IMR-90 (cell line): ENCODE results near the gene ACSBG1. TPM values are rescaled to one million over a fixed set of nuclear protein-coding genes. Genes with fewer than 3 reads are reported as not detected.

Experiments
- ATAC-seq: fragments of 200-7000 bp; cut with Tn5 transposase; 2 replicates; pipeline ENCODE4 v1.9.1; 2020; ENCODE audit warnings: low read depth, mild to moderate bottlenecking, moderate library complexity
- BruUV-seq: library from RNA; stranded (reverse); fragments of 400-500 nt; replicated peaks from 2 replicates; lab custom pipeline; 2021; lab: Mats Ljungman, UMichigan
- CTCF ChIA-PET: fragments of 300-600 bp; formaldehyde crosslinking; extraction: SDS; loops from one replicate; lab custom pipeline; 2021; ENCODE audit warnings: antibody characterized with exemption; lab: Yijun Ruan, JAX
- POLR2A ChIA-PET: fragments of 300-600 bp; sonication (Branson Sonifier 250); formaldehyde crosslinking; loops from one replicate; lab custom pipeline; 2022; ENCODE audit warnings: antibody characterized with exemption; ENCODE audit not compliant: unreplicated experiment; lab: Charles Lee
- DNase-seq: peaks from one replicate; pipeline ENCODE4 v3.0.0; 2013
- H2AFZ ChIP-seq: replicated peaks from 2 replicates; pipeline ENCODE3; 2013; ENCODE audit warnings: low read length, mild to moderate bottlenecking; ENCODE audit not compliant: poor library complexity
- H2AK5ac ChIP-seq: 2 replicates; pipeline ENCODE4 v1.6.1; 2013; ENCODE audit warnings: low read depth, low read length, inconsistent platforms
- H2AK9ac ChIP-seq: replicated peaks from 2 replicates; pipeline ENCODE3; 2013; ENCODE audit warnings: mild to moderate bottlenecking, low read depth, low read length, moderate library complexity; ENCODE audit not compliant: poor library complexity
- H2BK120ac ChIP-seq: 2 replicates; pipeline ENCODE4 v1.6.1; 2013; ENCODE audit warnings: low read depth, low read length, inconsistent platforms
- H2BK15ac ChIP-seq: 3 replicates; pipeline ENCODE4 v1.6.1; 2013; ENCODE audit warnings: low read depth, low read length, inconsistent platforms
- H2BK20ac ChIP-seq: 2 replicates; pipeline ENCODE4 v1.6.1; 2013; ENCODE audit warnings: low read depth, mild to moderate bottlenecking, inconsistent platforms, low read length, moderate library complexity
- H2BK5ac ChIP-seq: 2 replicates; pipeline ENCODE4 v1.6.1; 2013; ENCODE audit warnings: mild to moderate bottlenecking, low read depth, low read length, inconsistent platforms; ENCODE audit not compliant: poor library complexity, severe bottlenecking
- H3K14ac ChIP-seq: replicated peaks from 2 replicates; pipeline ENCODE4 v1.6.1; 2013; ENCODE audit warnings: low read depth, low read length, inconsistent platforms
- H3K18ac ChIP-seq: 2 replicates; pipeline ENCODE4 v1.6.1; 2013; ENCODE audit warnings: low read depth, low read length, control low read depth
- H3K23ac ChIP-seq: 2 replicates; pipeline ENCODE4 v1.6.1; 2013; ENCODE audit warnings: low read depth, low read length, inconsistent platforms
- H3K27ac ChIP-seq: 2 replicates; pipeline ENCODE4 v1.5.1; 2013; ENCODE audit warnings: mild to moderate bottlenecking, control low read depth, low read length; ENCODE audit not compliant: insufficient read depth
- H3K27me3 ChIP-seq: 2 replicates; pipeline ENCODE4 v1.6.1; 2013; ENCODE audit warnings: low read length; ENCODE audit not compliant: control insufficient read depth, insufficient read depth
- H3K36me3 ChIP-seq: 2 replicates; pipeline ENCODE4 v1.6.1; 2013; ENCODE audit warnings: low read length, mixed read lengths; ENCODE audit not compliant: control insufficient read depth, insufficient read depth
- H3K4ac ChIP-seq: 2 replicates; pipeline ENCODE4 v1.6.1; 2013; ENCODE audit warnings: low read depth, low read length, inconsistent platforms
- H3K4me1 ChIP-seq: 2 replicates; pipeline ENCODE4 v1.6.1; 2013; ENCODE audit warnings: low read length, mixed read lengths; ENCODE audit not compliant: control insufficient read depth, insufficient read depth
- H3K4me2 ChIP-seq: 2 replicates; pipeline ENCODE4 v1.6.1; 2013; ENCODE audit warnings: low read depth, mild to moderate bottlenecking, control low read depth, low read length, moderate library complexity
- H3K4me3 ChIP-seq: 2 replicates; pipeline ENCODE4 v1.5.1; 2013; ENCODE audit warnings: low read depth, mild to moderate bottlenecking, control low read depth, low read length, moderate library complexity; ENCODE audit not compliant: insufficient read depth
- H3K56ac ChIP-seq: 2 replicates; pipeline ENCODE4 v1.6.1; 2013; ENCODE audit warnings: low read length, inconsistent platforms; ENCODE audit not compliant: insufficient read depth; ENCODE audit errors: extremely low read depth
- H3K79me1 ChIP-seq, 2 experiments: 2 replicates each; pipeline ENCODE4 v1.6.1; 2013; ENCODE audit warnings: low read length in 2 of 2, inconsistent platforms in 1 of 2, low read depth in 1 of 2
- H3K9ac ChIP-seq: 2 replicates; pipeline ENCODE4 v1.6.1; 2013; ENCODE audit warnings: low read depth, low read length, control low read depth
- H3K9me1 ChIP-seq: 2 replicates; pipeline ENCODE4 v1.6.1; 2013; ENCODE audit warnings: low read length, inconsistent platforms; ENCODE audit not compliant: insufficient read depth
- H3K9me3 ChIP-seq: 2 replicates; pipeline ENCODE4 v1.6.1; 2013; ENCODE audit warnings: low read length; ENCODE audit not compliant: control insufficient read depth, insufficient read depth
- H4K20me1 ChIP-seq: 2 replicates; pipeline ENCODE4 v1.6.1; 2013; ENCODE audit warnings: low read length, inconsistent platforms; ENCODE audit not compliant: insufficient read depth
- H4K5ac ChIP-seq: 2 replicates; pipeline ENCODE4 v1.6.1; 2013; ENCODE audit warnings: mild to moderate bottlenecking, low read depth, low read length, control low read depth
- H4K8ac ChIP-seq, 2 experiments: 2 replicates each; pipeline ENCODE4 v1.6.1; 2013; ENCODE audit warnings: low read depth in 2 of 2, low read length in 2 of 2, control low read depth in 1 of 2, inconsistent platforms in 1 of 2
- H4K91ac ChIP-seq: 2 replicates; pipeline ENCODE4 v1.6.1; 2013; ENCODE audit warnings: low read depth, low read length, inconsistent platforms; ENCODE audit not compliant: insufficient read depth
- CHD1 ChIP-seq: IDR thresholded peaks from 2 replicates; pipeline ENCODE4 v1.6.1; 2012; ENCODE audit warnings: low read depth, low read length, improper control_type of control experiment
- ELK1 ChIP-seq: fragments of 150-350 bp; IDR thresholded peaks from 2 replicates; pipeline ENCODE4 v1.6.1; 2016; ENCODE audit warnings: low read depth, mild to moderate bottlenecking, low read length, moderate library complexity, borderline replicate concordance
- FOS ChIP-seq: fragments of 150-350 bp; IDR thresholded peaks from 2 replicates; pipeline ENCODE4 v1.6.1; 2016; ENCODE audit warnings: low read depth, low read length
- MXI1 ChIP-seq: IDR thresholded peaks from 2 replicates; pipeline ENCODE4 v1.6.1; 2012; ENCODE audit warnings: low read depth, mild to moderate bottlenecking, low read length, moderate library complexity, borderline replicate concordance
- SMC3 ChIP-seq: fragments of 150-350 bp; IDR thresholded peaks from 2 replicates; pipeline ENCODE4 v1.6.1; 2016; ENCODE audit warnings: low read depth, mild to moderate bottlenecking, antibody characterized with exemption, low read length, moderate library complexity
- WGBS, 2 experiments: methylation state at CpG; one replicate each; pipeline versions ENCODE4 v1.1.5 to v1.1.7; 2013; ENCODE audit warnings: missing lambda C conversion rate in 2 of 2; ENCODE audit not compliant: insufficient read length in 1 of 2; ENCODE audit errors: extremely low coverage in 2 of 2; 5-methylcytosine and 5-hydroxymethylcytosine counted together
- dilution Hi-C: fragments of 300-500 bp; cut with HindIII; formaldehyde crosslinking; loops from one replicate; pipeline ENCODE4 v1.14.3; 2018; ENCODE audit warnings: low sequenced_read_pairs; ENCODE audit not compliant: unreplicated experiment
- in situ Hi-C: fragments of 300-500 bp; cut with MboI; formaldehyde crosslinking; loops from 3 replicates; pipeline ENCODE4 v1.14.3; 2019; ENCODE audit warnings: low sequenced_read_pairs, inconsistent platforms, mixed read lengths
- intact Hi-C: fragments of 100-400 bp; cut with micrococcal nuclease; formaldehyde crosslinking; loops from 2 replicates; pipeline ENCODE4 v1.10.0; 2022
- polyA plus RNA-seq, 3 experiments: library from polyadenylated mRNA; depleted of rRNA; stranded (reverse); fragments of >200 nt; gene quantifications; 2 replicates each; pipeline ENCODE4 v1.2.3, GENCODE V29; 2012; ENCODE audit warnings: low replicate concordance in 1 of 3
- total RNA-seq: library from RNA; depleted of rRNA; stranded (reverse); fragments of >200 nt; gene quantifications from 2 replicates; pipeline ENCODE4 v1.2.3, GENCODE V29; 2012

ACSBG1 gene
- total and polyA plus RNA-seq, 2 of the 4 experiments (the other 2 are of a cell fraction), result 0.02 TPM; not detected in 1

- Histone ChIP-seq H4K20me1 (no peaks in the 10 kb centered on the region), H2BK5ac (no peak overlapping the region), H2BK120ac (no peak overlapping the region), H2AFZ (peak overlapping the region; percentile 46), H3K4me1 (no peaks in the 10 kb centered on the region), H3K4me2 (no peak overlapping the region), H3K4me3 (no peak overlapping the region), H4K91ac (no peak overlapping the region), H3K56ac (no peak overlapping the region), H2AK5ac (no peak overlapping the region), H2BK15ac (no peak overlapping the region), H2BK20ac (no peak overlapping the region), H3K14ac (no peak overlapping the region), H3K4ac (no peak overlapping the region), H3K79me1 (no peaks in the 10 kb centered on the region), H3K27ac (no peak overlapping the region), H3K36me3 (peaks cover 14% of the 10 kb centered on the region; the same call in 1 of the 2 replicates), H4K5ac (no peak overlapping the region), H3K9me1 (no peaks in the 10 kb centered on the region; the same call in 1 of the 2 replicates), H3K23ac (no peak overlapping the region), H3K9me3 (no peaks in the 10 kb centered on the region; the same call in 1 of the 2 replicates), H3K9ac (no peak overlapping the region), H2AK9ac (no peak overlapping the region), H3K18ac (no peak overlapping the region), H3K27me3 (peaks cover 6% of the 10 kb centered on the region), H4K8ac (no peak overlapping the region)
- dilution Hi-C loops (no loop called here), intact Hi-C loops (no loop called here), in situ Hi-C loops (no loop called here)
- ChIA-PET CTCF (no interaction called here), POLR2A (no interaction called here)
- no TSS peak for BruUV-seq
- 50% methylated on average over 1 of the region's 2 CpGs; no CpG with 5 or more reads in 1 of the 2 experiments for WGBS, 2 experiments
- ATAC-seq, result no peak
- TF ChIP-seq FOS (no peak), ELK1 (no peak), MXI1 (no peak), CHD1 (no peak), SMC3 (no peak)
- DNase-seq, result no peak
Measured at GRCh38 chr15:78175330-78175729, 59.0 kb downstream of the ACSBG1 start.
